HG02763 (cell line): ENCODE data around the gene GIGYF1.
"Not testable (repeated sequence)": the region's sequence is repeated elsewhere in the genome, so short reads cannot be mapped to it uniquely, and the experiment has no call there.

ENCODE experiments used
- ATAC-seq: cut with Tn5 transposase; IDR thresholded peaks from one replicate; pipeline ENCODE4 v1.9.1; 2021; ENCODE audit warnings: mild to moderate bottlenecking, moderate library complexity; ENCODE audit not compliant: unreplicated experiment

The GIGYF1 gene

DNA sequence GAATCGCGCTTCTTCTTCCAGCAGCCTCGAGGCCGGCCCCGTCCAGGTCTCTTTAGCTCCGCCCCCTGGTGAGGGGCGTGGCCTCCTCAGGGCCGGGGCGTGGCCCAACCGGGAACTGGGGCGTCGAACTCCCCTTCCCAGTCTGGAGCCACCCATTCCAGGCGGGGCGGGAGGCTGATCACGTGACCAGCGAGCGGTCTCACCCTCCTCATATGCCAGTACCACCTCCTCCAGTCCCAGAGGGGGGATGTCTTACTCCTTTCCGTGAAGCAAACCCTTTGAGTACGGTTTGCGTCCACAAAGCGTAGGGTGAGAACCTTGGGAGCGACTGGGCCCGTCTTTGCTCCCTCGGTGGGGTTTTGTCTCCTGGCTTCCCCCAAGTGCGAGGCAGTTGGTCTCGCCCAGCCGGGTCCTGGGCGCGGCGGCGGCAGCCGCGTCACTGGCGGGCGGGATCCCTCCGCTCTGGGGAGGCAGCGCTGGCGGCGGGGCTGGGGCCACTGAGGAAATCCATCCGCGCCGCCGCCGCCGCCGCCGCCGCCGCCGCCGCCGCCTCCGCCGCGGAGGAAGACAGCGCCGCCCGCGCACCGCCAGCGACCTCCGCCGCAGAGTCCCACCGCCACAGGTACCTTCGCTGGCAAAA lies 20.6 kb downstream of the GIGYF1 start, which contains the start of gene GNB2:
TSS of gene GNB2 (plus strand) at position 439 of the 640 bp plus-strand sequence. CDS start 2,526 bp downstream, outside the sequence.
- peak; percentile 59 for ATAC-seq

DNA sequence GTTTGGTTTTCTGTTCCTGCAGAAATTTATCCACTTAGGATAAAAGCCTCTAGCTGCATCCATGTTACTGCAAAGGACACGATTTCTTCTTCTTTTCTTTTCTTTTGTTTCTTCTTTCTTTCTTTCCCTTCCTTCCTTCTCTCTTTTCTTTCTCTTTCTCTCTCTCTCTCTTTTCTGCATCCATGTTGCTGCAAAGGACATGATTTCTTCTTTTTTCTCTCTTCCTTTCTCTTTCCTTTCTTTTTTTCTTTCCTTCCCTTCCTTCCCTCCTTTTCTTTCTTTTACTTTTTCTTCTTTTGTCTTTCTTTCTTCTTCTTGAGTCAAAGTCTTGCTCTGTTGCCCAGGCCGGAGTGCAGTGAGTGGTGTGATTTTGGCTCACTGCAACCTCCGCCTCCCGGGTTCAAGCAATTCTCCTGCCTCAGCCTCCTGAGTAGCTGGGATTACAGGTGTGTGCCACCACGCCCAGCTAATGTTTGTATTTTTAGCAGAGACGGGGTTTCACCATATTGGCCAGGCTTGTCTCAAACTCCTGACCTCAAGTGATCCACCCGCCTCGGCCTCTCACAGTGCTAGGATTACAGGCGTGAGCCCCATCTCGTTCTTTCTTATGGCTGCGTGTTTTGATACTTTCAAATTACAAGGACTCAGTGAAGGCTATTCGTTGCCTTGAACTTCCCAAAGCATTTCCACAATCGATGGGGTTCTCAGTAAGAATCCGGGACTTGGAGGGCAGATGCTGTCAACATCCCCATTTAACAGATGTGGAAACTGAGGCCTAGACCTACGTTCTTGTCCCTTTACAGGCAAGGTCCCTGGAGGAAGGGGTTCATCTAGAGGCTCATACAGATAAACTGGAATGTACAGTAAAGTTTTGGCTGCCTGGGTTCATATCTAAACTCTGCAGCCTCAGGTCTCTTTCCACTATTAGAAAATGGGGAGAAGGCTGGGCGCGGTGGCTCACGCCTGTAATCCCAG lies 22.4 kb downstream of the GIGYF1 start:
- no peak for ATAC-seq

- no peak for ATAC-seq
Observed at GRCh38 chr7:100670074-100670473, 24.0 kb downstream of the GIGYF1 start.

DNA sequence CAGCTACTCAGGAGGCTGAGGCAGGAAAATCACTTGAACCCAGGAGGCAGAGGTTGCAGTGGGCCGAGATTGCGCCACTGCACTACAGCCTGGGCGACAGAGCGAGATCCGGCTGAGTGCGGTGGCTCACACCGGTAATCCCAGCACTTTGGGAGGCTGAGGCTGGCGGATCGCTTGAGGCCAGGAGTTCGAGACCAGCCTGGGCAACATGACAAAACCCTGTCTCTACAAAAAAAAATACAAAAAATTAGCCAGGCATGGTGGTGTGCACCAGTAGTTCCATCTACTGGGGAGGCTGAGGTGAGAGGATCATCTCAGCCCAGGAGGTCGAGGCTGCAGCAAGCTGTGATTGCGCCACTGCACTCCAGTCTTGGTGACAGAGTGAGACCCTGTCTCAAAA lies 24.9 kb downstream of the GIGYF1 start:
- not testable (repeated sequence) for ATAC-seq

- no peak for ATAC-seq
Observed at GRCh38 chr7:100668069-100668449, 26.0 kb downstream of the GIGYF1 start.

DNA sequence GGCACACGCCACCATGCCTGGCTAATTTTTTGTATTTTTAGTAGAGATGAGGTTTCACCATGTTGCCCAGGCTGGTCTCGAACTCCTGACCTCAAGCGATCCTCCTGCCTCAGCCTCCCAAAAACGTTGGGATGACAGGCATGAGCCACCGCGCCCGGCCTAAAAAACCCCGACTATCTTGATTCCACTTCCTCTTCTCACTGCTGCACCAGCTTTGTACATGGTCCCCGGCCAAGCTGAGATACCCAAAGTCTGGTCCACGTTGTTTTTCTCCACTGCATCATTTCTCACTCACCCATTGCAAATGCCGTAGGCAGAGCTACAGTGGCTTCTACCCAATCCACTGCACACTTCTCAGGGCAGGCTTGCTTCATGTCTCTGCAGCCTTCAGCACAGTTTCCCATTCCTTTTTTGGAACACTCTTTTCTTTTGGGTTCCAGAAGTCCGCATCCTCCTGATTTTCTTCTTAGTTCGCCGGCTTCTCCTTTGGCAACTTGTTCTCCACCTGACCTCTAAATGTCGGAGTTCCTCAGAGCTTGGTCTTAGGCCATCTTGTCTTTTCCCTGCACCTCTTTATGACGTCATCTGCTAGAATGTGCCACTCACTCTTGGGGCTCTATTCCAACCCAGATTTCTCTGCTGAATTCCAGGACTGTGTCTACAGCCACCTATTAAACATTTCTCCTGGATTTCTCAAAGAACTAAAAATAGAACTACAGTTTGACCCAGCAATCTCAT lies 26.6 kb downstream of the GIGYF1 start:
- no peak for ATAC-seq

- no peak for ATAC-seq
Observed at GRCh38 chr7:100665168-100665726, 28.8 kb downstream of the GIGYF1 start.

- ATAC-seq, result not testable (repeated sequence)
Observed at GRCh38 chr7:100662194-100662776, 31.8 kb downstream of the GIGYF1 start.

DNA sequence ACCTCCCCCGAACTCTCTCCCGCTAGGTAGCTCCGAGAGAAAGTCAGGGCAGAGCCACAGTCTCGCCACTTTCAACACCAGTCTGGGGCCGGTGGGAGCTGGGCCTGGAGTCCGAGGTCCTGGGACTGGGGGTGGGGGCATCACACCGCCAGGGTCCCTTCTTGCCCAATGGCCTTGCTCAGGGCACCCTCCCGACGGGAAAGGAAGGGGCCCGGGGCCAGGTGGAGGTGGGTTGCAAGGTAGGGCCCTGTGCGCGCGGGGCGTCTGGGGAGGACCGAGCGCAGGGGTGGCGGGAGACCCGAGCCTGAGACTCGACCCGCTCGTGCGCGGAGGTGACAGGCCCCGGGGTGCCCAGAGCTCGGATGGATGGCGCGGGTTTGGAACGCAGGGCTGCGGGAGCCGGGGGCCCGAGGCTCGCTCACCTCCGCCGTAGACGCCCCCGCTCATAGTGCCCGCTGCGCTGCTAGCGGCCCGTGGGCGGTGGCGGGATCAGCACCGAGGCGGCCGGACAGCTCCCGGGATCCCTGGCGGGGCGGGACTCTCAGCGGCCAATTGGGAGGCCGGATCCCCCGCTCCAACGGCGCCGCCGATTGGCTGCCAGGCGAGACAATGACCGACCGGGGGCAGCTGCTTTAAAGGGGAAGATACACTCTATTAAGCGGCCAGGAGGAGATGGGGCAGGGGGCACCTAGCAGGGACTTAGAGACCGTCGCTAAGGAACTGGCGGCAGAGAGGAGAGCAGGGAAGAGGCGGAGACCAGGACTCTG lies 38.0 kb downstream of the GIGYF1 start, which contains the start of gene ACTL6B:
TSS of gene ACTL6B (minus strand) at position 541 of the 767 bp plus-strand sequence. CDS start at position 447, 94 bp downstream.
- no peak for ATAC-seq

- ATAC-seq, result no peak
Observed at GRCh38 chr7:100654908-100655831, 38.9 kb downstream of the GIGYF1 start.

DNA sequence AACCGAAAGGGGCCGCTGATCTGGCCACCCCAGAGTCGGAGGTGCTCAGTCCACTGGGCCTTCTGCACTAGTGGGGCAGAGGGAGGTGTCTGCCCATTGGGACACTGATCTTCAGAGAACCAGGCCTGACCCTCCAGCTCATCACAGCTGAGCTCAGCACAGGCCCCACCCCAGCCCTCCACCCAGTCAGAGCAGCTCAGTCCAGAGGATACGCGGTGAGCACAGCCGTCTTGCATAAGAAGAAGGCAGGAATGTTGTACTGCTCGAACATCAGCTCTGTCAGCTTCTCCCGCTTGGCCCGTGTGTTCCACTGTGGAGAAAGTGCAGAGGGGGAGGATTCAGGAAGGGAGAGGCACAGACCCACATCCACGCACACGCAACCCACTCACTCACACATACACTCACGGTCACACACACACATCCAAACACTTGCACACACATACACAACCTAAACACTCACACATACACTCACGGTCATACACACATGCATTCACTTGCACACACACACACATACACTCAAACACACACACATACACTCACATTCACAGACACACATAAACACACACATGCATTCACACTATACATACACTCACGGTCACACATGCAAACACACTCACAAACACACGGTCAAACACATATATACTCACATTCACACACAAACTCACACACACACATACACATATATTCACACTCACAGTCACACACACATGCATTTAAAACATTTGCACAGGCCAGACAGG lies 44.1 kb downstream of the GIGYF1 start:
- no peak for ATAC-seq

- no peak for ATAC-seq
Observed at GRCh38 chr7:100642534-100642907, 51.5 kb downstream of the GIGYF1 start.

DNA sequence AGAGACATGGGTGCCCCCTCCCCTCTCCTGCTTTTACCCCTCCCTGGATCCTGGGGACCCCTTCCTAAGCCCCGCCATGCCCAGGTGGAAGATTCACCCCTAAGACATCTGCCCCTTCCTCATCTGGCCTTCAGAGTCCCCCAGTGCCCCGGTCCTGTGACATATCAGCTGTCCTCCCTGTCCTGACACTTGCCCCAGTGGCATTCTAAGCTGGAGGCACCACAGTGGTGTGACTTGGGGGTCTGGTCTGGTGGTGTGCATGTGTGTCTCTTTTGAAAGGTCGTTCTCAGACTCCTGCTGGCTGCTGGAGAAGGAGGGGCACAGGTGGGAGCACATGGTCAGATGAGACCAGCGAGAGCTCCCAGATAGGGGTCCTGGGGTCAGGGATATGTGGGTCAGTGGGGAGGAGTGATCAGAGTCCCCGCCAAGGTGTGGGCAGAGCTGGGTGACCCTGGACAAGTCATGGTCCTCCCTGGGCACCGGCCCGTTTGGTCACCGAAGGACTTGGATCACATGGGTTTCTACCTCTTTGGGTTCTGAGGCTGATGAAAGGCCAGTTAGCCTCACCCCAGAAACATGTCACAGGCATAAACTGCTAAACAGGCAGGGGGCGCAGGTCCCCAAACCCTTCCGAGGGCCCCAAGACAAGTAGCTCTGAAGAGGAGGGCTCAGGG lies 52.1 kb downstream of the GIGYF1 start:
- no peak for ATAC-seq

DNA sequence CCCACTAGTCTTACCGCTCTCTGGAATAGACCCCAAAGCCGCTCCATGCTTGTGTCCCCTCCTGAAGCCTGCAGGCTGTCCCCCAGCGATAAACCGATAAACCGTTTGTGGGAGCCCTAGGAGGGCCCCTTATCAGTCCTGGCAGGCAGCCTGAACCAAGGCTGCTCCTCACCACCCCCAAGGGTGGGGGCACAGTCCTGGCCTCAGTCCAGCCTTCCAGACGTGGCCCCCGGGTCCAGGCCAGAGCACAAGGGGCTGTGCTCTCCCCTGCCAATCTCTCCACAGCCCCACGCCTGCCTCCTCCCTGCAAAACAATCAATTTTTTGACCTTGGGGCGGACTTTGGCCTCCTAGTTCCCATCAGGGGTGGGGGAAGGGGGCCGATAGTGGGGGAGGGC lies 52.6 kb downstream of the GIGYF1 start, which contains the start of gene TFR2:
TSS of gene TFR2 (minus strand) at position 90 of the 397 bp plus-strand sequence. CDS start at position 47, 43 bp downstream.
- ATAC-seq, result no peak

DNA sequence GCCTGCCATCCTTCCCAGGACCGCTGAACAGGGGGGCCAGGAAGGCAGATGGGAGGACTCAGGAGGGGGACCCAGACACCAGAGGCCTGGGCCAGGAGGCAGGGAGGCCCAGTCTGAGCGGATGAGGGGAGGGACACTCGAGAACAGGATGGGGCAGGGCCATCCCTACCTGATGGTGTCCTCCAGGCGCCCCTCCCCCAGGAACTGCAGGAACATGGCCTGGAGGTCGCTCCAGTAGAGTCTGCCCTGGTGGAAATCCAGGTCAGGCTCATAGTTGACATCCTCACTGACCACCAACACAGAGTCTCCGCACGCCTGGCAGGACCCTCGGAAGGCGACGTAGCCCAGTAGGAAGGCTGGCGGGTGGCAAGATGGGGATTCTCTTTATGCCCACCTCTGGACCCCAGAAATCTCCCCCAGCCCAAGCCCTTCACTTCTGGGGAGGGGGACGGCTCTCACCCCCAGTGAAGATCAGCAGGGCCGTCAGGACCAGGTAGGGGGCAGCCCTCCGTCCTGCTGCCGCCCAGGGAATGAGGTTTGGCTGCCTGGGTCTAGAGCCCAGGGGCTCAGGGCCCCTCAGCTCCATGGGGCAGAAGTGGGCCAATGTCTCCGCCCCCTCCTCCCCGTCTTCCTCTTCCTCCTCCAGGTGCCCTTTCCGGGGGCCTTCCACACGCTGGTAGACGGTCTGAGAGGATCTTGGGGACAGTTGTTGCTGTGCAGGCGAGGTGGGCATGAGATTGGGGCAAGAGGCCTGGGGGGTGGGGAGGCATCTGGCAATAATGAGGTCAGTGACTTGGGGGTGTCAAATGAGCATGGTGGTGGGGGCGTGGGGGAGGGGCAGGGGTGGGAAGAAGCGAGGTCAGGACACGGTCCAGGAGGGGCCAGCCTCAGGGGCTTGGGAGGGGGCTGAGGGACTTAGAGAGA lies 53.3 kb downstream of the GIGYF1 start:
- ATAC-seq, result no peak

DNA sequence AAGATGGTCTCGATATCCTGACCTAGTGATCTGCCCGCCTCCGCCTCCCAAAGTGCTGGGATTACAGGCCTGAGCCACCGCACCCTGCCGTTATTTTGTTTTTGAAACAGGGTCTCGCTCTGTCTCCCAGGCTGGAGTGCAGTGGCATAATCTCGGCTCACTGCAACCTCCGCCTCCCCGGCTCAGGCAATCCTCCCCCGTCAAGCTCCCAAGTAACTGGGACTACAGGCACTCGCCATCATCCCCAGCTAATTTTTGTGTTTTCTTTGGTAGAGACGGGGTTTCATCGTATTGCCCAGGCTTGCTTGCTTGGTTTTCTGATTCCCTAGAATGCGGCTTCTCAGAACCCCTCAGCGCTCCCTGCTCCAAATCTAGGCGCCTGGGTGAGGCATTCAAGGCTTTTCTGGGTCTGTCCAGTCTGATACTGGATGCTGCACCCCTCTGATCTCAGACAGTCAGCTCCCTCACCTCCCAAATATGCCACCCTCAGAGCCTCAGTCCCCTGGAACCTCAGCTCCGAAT lies 54.0 kb downstream of the GIGYF1 start:
- no peak for ATAC-seq
